Stimulated activated CD8-positive, alpha-beta memory T cell treated with anti-CD3 and anti-CD28 coated beads, Interleukin-15, amount 100 ng/mL, for 1 hour (primary cell): ENCODE measurements around the gene PAX8.
A peak's percentile ranks its signal among the peaks of the same experiment; 100 is the strongest.

ENCODE experiments used
- DNase-seq: peaks from one replicate; pipeline ENCODE4 v3.0.0-alpha.2; 2020; ENCODE audit warnings: low read depth

Gene PAX8

GRCh38 chr2:113183264-113183663 lies 95.5 kb downstream of the PAX8 start:
- DNase-seq: no peak

GRCh38 chr2:113182471-113183260 lies 96.1 kb downstream of the PAX8 start:
- DNase-seq: no peak

GRCh38 chr2:113181258-113182051 lies 97.3 kb downstream of the PAX8 start:
- DNase-seq: no peak

- DNase-seq: no peak
Observed at GRCh38 chr2:113180131-113180946, 98.4 kb downstream of the PAX8 start.

GRCh38 chr2:113179446-113180045 lies 99.2 kb downstream of the PAX8 start:
- no peak for DNase-seq

- no peak for DNase-seq
Observed at GRCh38 chr2:113178891-113179290, 99.8 kb downstream of the PAX8 start.

GRCh38 chr2:113178069-113178746 lies 100.5 kb downstream of the PAX8 start:
- DNase-seq: no peak

- DNase-seq: no peak
Observed at GRCh38 chr2:113176696-113177355, 101.9 kb downstream of the PAX8 start.

GRCh38 chr2:113175736-113176695 lies 102.7 kb downstream of the PAX8 start:
- DNase-seq: no peak

- no peak for DNase-seq
Observed at GRCh38 chr2:113175042-113175628, 103.6 kb downstream of the PAX8 start.

- DNase-seq: no peak
Observed at GRCh38 chr2:113174376-113174750, 104.4 kb downstream of the PAX8 start.

- DNase-seq: peak; percentile 73
Observed at GRCh38 chr2:113173542-113174375, 105.0 kb downstream of the PAX8 start, which contains the start of gene PSD4. TSS of gene PSD4 (plus strand) at chr2:113173971. CDS start at chr2:113182457, 8,486 bp downstream.

GRCh38 chr2:113172721-113173541 lies 105.8 kb downstream of the PAX8 start:
- no peak for DNase-seq

- no peak for DNase-seq
Observed at GRCh38 chr2:113171334-113172075, 107.2 kb downstream of the PAX8 start.

- no peak for DNase-seq
Observed at GRCh38 chr2:113169586-113169985, 109.1 kb downstream of the PAX8 start.

- DNase-seq: no peak
Observed at GRCh38 chr2:113169002-113169530, 109.7 kb downstream of the PAX8 start.
